NOMO-1 treated with dmso at 0.1 percent for 144 hours (cell line): ENCODE data around the gene EYS.
"Not testable (repeated sequence)": the region's sequence is repeated elsewhere in the genome, so short reads cannot be mapped to it uniquely, and the experiment has no call there.

ENCODE experiments used
- DNase-seq: peaks from one replicate; lab custom pipeline; 2025; ENCODE audit not compliant: unreplicated experiment; lab: John Stamatoyannopoulos, UW

Gene EYS

DNA sequence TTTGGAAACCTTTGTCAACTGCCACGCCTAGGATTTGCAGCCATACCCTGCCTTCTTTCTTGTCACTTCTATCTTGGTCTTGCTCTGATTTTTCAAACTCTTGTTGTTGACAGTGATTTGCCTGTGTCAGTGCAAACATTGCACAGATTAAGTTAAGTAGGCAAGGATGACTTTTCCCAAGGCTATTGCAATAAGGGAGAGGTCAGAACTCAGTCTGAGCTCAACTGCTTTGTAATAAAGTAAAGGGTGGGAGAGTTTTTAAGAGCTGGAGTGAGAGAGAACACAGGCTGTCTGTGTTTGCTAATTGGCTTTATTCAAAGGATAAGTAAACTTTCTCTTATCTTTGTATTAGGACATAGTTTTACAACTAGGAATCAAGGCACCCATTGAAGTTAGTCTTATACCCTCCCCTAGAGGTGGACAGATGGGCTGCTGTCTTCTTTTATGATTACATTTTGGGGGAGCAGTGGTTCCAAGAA is 1622.8 kb downstream of the EYS start:
- DNase-seq, result no peak

DNA sequence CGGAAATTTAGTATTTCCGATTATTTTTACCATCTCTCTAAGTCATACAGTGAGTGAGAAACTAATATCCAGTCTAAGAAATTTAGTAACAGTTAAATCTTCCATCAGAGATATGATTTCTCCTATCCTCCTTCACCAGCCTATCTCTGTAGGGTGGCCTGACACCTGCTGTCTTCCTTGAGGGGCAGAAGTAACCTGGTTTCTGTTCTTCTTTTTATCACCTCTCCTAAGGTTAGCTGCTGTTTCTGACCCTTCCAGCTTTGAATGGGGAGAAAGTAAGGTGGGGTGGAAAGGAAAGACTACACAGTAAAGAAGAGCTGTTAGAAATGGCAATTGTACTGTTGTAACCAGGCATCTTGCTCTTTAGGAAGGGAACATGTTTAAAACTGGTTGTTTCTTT is 1623.8 kb downstream of the EYS start:
- no peak for DNase-seq

DNA sequence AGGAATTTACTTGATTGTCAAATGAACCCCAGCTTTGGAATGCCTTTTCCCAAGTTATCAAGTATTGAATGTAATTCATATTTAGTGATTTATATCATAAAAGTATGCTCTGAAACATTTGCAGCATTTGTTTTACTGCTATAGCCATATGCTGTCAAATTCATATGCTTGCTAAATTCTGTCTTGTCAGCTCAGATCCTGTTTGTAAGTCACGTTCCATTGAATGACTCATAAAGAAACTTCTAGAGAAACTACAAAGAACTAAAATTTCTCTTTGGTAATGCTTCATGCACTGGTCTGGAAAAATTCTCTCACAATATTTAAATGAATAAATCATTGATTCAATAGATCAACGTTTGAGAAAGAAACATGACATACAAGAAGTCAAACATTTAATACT is 1625.6 kb downstream of the EYS start:
- DNase-seq, result no peak

DNA sequence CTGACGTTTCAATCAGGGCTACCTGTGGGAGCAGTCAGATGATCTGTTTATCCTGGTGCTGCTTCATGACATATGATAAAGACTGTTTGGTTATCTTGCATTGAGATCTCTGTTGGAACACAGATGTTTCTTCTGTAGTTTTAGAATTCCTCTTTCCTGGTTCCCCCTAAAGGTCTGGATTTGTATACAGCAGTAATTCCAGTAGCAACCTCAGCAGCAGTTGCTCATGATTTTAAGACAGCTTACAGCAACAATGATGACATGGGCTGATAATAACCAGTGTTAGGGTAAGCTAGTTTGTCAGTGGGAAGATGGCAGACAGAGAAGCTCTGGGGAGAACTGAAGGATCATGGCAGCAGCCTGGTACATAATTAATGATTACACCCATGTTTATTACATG is 1632.0 kb downstream of the EYS start:
- DNase-seq, result no peak

DNA sequence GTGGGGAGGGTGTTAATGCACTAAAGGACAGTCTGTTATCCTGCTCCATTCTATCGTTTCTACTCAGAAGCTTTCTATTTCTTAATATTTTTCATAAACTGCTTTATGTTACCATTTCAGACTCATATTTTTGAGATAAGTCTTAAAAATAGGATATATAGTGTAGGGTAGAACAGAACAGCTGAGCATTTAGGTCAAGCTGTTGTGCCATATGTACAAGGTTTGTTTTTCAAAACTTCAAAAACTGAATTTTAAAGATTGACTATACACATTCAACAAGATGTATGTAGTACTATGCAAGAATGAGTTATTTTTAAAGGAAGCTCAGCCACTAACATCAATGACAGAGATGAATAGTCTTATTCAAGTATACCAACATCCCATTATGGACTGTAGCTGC is 1634.3 kb downstream of the EYS start:
- DNase-seq, result no peak

DNA sequence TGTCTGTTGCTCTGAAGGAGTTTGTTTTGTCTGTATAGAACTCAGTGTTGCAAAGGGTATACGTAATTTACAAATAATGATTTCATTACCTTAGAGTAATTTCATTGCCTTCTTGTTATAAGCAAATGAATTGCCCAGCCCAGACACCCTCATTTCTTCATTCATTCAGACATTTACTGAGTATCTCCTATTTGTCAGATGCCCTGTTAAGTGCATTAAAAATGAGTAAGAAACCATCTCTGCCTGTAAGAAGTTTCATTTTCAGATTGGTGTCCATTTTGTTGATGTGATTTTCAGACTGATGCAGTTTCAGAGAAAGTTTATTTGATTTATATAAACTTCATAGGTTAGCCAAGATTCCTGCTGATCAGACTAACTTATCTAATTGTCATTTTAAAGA is 1642.1 kb downstream of the EYS start:
- no peak for DNase-seq

DNA sequence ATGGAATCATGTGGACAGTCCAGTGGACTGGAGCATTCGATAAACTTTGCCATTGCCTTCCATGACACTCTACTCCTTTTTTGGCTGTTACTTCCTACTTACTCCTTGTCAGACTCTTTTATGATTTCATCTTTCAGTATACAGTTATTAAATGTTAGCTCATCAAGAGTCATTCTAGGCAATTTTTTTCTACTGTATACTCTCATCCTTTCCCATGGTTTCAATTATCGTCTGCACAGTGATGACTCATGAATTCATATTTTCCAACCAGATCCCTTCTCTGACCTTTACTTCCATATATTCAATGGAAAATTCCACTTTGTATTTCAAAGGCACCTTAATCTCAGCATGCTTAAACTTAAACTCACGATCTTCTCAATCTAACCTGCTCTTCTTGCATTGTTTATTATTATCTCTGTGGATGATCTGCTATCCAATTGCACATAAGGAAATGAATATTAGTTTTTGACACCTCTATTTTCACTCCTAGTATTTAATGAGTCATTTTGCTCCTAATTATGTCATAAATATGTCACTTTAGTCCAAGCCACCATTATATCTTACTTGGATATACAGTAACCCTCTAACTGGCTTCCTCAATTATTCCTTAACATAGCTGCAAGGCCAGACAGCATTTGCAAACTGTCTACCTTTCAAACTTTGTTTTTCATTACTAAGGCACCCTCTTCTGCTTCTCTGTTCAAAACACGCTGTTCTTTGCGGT is 1643.9 kb downstream of the EYS start:
- no peak for DNase-seq

DNA sequence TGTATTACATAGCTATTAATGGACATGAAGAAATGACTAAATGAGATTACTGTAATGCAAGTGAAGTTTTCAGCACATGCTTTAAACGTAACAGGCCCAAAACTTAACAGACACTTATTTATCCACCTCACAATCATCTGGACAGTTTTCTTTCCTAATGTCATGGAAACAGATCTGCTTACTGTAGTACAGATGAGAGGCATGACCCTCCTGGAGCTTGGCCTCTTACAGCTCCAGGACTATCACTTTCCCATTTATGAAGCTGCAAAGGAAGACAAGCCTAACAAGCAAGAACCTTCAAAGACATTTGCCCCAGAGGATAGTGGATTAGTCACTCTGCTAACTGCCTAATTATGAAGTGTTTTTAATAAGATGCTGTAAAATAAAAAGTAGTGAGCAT is 1652.2 kb downstream of the EYS start:
- DNase-seq, result no peak

DNA sequence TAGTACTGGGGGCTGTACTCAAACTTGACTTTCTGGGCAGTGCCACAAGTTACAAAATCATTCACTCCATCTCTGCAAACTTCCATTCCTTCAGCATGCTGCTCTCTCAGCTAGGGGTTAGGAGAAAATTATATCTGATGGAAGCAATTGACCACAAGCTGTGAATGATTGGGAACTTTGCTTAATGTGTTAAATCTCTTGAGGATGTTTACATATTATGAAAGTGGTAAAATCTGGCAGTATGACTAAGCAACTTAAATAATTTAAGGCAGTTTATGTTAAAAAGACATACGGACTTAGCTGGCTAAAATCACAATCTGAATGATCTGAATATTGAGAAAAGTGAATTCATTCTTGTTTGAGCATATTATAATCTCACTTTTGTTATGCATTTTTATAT is 1656.4 kb downstream of the EYS start:
- DNase-seq, result no peak

DNA sequence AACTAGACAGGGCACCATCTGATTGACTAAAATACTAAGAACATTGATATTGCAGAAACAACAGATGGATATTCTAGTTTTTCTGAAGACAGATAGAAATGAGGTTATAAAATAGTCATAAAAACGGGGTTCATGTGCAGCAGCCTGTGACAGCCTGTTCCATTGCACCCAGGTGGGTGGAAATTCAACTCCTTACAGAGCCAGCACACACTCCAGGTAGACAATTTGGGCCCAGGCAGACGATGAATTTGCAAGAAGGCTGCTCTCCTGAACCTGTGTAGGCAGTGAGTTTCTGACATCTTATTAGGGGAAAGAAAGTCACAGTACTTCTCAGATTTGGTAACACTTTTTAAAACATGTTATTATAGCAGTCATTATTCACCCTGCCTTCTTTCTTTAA is 1657.3 kb downstream of the EYS start:
- DNase-seq, result no peak

DNA sequence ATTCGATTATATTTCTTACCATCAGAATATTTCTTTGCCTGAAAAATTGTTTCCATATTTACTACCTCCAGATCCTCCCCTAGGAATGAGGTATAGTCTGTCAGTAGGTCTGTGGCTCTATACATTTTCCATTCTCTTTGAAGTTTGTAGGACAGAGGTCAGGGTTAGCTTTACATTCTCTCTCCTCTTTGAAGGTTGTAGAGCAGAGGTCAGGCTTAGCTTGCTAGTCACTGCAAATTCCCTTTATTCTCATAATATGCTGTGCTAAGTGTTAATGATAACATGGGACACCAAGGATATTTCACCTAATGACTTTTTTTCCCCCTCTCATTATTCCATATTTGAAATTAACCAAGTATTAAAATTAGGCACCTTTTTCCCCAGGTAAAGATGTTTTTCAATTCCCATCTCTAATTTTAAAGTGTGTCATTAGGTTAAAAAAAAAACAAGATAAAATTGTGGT is 1660.2 kb downstream of the EYS start:
- no peak for DNase-seq

DNA sequence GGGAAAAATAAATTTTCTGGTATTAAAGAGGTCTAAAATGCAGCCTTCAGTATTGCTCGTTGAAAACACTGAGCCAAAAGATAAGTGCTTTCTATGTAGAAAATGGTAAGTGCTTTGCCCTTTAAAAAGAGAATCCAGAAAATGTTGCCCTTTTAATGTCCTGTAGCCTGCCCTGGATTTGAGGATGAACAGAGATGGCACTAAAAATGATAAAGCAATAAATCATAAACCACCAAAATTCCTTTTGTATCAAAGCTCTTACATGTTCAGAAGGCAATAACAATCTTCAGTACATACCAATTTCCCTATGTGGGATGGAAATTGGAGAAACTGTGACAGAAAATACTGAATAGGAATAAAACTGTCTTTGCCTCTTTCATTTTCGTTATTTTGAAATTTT is 1665.7 kb downstream of the EYS start:
- no peak for DNase-seq

DNA sequence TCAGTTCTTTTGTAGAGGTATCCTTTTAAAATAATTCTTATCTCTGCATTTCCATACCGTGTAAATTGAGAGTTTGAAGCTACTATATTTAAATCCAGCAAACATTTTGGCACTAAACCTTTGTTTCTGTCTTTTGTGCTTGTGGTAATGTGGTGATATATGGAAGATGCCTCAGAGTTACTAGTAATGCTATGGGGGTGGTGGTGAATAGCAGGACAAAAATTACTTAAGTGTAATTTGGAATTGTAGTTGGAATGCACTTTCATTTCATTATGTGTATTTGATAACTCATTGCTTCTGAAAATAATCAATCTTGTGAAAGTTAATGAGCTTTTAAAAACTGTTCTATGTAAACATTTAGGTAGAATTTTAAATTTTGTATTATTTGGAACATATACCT is 1666.9 kb downstream of the EYS start:
- DNase-seq, result no peak

DNA sequence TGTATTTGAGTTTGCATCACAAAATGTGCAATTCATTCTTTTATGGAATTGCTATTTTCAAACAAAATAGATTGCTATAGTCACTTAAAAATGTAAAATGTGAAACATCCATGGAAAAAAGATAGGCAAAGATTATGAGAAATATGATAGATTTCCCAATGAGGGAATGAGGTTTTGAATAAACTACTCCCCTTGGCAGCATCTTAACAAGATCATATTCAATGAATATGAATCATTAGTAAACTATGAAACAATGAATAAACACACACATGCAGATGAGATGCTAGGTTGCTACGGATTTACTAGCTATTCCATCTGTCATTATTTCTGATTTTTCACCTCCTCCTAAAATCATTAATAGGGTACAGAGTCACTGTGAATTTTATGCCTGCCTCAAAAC is 1669.6 kb downstream of the EYS start:
- no peak for DNase-seq

DNA sequence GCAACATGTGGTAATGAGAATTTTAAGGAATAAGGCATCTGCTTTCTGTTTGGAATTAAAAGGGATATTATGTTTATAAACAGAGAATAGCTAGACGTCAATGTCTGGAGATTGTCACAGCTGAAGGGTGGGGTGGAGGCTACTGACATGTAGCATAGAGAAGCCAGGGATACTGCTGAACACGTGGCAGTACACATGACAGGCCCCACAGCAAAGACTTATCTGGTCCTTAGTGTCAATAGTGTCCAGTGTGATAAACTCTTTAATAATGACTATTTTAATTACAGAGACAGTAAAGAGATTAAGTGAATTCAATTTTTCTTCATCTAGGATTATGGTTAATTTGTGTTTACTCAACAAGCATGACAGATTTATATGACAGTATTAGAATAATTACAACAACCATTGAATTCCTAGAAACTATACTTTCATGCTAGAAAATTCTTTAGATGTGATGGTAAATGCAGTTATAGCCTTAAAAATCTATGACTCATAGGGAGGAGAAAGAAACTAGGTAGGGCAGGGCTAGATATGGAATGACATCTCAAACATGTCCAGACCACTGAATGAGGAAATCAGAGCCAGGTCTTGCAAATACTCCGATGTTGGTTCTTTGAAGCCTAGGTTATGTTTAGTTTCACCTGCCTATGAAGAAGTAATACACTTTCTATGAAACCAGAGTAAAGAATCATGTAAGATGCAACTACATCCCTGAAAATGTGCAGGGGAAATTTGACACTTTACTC is 1671.9 kb downstream of the EYS start:
- DNase-seq, result no peak

DNA sequence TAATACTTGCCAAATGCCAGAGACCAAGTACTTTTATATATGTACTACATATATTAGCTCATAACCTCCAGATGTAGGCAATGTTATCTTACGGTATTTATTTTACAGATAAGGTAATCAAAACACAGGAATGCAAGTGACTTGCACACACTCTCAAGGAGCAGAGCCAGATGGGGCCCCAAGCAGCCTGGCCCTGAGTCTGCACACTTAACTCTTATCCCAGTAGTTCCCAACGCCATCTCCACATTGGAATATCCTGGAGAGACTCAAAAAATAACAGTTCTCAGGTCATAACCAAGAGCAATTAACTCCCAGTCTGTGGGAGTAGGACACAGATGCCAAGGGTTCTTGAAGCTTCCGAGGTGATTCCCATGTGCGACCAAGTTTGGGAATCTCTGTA is 1672.7 kb downstream of the EYS start:
- DNase-seq, result no peak

DNA sequence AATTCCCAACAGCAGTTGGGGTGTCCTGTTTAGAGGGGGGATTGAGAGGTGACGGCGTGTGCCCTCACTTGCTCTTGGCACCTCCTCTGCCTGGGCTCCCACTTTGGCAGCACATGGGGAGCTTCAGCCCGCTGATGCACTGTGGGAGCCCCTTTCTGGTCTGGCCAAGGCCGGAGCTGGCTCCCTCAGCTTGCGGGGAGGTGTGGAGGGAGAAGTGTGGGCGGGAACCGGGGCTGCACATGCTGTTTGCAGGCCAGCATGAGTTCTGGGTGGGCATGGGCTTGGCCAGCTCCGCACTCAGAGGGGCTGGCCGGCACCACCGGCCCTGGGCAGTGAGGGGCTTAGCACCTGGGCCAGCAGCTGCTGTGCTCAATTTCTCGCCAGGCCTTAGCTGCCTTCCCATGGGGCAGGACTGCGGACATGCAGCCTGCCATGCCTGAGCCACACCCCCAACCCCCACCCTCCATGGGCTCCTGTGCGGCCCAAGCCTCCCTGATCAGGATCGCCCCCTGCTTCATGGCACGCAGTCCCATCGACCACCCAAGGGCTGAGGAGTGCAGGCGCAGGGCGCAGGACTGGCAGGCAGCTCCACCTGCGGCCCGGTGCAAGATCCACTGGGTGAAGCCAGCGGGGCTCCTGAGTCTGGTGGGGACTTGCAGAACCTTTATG is 1675.9 kb downstream of the EYS start:
- DNase-seq, result not testable (repeated sequence)

DNA sequence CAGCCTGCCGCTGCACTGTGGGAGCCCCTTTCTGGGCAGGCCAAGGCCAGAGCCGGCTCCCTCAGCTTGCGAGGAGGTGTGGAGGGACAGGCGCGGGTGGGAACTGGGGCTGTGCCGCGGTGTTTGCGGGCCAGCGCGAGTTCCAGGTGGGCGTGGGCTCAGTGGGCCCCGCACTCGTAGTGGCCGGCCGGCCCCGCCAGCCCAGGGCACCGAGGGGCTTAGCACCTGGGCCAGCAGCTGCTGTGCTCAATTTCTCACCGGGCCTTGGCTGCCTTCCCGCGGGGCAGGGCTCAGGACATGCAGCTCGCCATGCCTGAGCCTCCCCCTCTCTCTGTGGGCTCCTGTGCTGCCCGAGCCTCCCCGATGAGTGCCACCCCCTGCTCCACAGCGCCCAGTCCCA is 1683.3 kb downstream of the EYS start:
- DNase-seq, result no peak

DNA sequence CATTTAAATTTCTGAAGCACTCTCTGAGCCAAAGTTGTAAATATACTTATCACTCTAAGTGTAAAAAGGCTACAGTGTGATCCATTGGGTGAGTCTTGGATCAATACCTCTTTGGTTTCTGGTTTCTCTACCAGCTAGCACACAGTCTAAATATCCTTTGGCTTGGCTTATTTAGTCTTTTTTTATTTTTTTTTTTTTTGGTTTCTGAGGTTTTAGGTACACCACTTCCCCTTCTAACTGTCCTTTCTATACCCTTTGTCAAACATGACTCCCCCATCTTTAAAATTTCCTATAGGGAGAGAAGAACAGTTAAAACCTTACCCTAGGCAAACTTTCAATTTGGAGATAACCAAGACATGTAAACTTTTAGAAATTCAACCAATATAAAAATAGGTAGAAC is 1692.4 kb downstream of the EYS start:
- no peak for DNase-seq

DNA sequence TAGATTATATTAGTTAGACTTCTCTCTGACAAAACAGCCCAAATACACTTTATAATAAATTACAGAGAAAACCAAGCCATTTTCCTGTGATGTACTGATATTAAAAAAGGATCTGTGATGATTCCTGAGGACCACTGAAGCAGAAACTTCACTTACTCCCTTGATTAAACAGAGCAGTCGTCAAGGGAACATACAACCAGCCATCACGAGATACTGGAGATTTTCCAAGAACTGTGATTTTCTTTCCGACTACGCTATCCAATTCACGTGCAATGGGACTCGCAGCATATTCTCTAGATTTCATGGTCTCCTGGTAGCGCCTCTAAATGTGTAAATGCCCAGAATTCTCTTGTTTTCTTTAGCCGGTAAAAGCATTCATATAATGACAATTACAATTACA is 1694.0 kb downstream of the EYS start:
- DNase-seq, result no peak

DNA sequence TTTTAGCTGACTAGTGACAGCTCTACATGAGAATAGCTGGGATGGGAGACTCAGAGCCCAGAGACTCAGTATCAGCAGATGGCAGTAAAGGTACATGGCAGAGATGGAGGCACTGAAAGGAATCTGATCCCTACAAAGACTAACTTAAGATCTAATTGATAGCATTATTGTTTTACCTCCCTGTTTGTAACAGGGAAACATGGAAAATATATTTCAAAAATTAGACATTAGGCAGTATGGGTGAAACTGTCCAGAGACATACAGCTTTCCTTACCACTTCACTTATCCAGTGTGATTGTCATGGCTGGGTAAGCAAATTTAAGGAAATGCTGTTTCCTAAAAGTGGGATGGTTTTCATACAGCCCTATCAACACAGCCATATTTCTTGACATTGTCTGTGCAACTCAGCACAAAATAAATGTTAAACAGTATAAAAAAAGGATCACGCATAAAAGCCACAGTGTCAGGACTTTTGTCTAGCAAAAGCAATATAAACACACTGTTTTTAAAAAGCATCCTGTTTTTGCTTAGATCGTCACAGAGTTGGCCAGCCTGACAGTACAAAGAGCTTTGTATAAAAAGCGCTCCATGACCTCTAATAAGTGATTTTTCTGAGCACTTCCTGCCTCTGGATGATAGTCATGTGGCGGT is 1694.5 kb downstream of the EYS start:
- no peak for DNase-seq

DNA sequence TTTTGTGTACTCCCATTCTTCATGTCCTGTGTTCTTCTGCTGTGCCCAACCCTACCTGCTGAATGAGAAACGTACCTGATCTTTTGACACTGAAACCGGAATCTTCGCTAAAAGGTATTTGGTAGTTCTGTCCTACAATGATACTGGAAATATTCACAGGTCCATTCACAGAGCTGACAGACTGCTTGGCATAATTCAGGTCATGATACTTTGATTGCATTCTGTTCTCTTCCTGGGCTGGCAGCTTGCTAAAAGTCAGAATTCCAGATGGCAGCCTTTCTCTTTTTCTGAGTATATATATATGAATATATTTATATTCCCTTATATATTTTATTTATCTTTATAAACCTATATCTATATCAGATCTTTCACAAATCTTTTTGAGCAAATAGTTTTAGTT is 1696.4 kb downstream of the EYS start:
- DNase-seq, result no peak
